ENCODE measurements around the gene CDON.

CDON gene

GRCh38 chr11:126079621-126080124 is 17.0 kb upstream of the CDON start:
- H3K4me1 Mint-ChIP-seq = peaks cover 13% of the 10 kb centered on the region
- H3K4me3 Mint-ChIP-seq = no peak overlapping the region
- DNase-seq (ENCODE audit: low spot score in 2 of 2) (no peak), ATAC-seq (replicated peaks; ENCODE audit: extremely low read depth, poor library complexity, severe bottlenecking) (no peak)
- H3K9me3 Mint-ChIP-seq = no peaks in the 10 kb centered on the region
- H3K36me3 Mint-ChIP-seq (ENCODE audit: insufficient read depth) = no peaks in the 10 kb centered on the region
- no peak overlapping the region for H3K27ac Mint-ChIP-seq (ENCODE audit: low read depth)
- peaks cover 28% of the 10 kb centered on the region for H3K27me3 Mint-ChIP-seq

- Mint-ChIP-seq H3K4me3 (no peak overlapping the region), H3K27me3 (peaks cover 30% of the 10 kb centered on the region), H3K9me3 (no peaks in the 10 kb centered on the region), H3K27ac (ENCODE audit: low read depth) (no peak overlapping the region), H3K4me1 (no peaks in the 10 kb centered on the region), H3K36me3 (ENCODE audit: insufficient read depth) (no peaks in the 10 kb centered on the region)
- ATAC-seq (replicated peaks; ENCODE audit: extremely low read depth, poor library complexity, severe bottlenecking) (no peak), DNase-seq (ENCODE audit: low spot score in 2 of 2) (no peak)
Observed at GRCh38 chr11:126076641-126077040, 14.0 kb upstream of the CDON start.

GRCh38 chr11:126072801-126073594 is 10.3 kb upstream of the CDON start:
- ATAC-seq (replicated peaks; ENCODE audit: extremely low read depth, poor library complexity, severe bottlenecking) = no peak
- peaks cover 47% of the 10 kb centered on the region for H3K27me3 Mint-ChIP-seq
- H3K9me3 Mint-ChIP-seq = no peaks in the 10 kb centered on the region
- H3K36me3 Mint-ChIP-seq (ENCODE audit: insufficient read depth) = no peaks in the 10 kb centered on the region
- no peak overlapping the region for H3K4me3 Mint-ChIP-seq
- H3K27ac Mint-ChIP-seq (ENCODE audit: low read depth) = no peak overlapping the region
- H3K4me1 Mint-ChIP-seq = no peaks in the 10 kb centered on the region
- no peak for DNase-seq (ENCODE audit: low spot score in 2 of 2)

- Mint-ChIP-seq H3K27me3 (peaks cover 47% of the 10 kb centered on the region), H3K36me3 (ENCODE audit: insufficient read depth) (no peaks in the 10 kb centered on the region), H3K4me3 (no peak overlapping the region), H3K9me3 (no peaks in the 10 kb centered on the region), H3K27ac (ENCODE audit: low read depth) (no peak overlapping the region), H3K4me1 (no peaks in the 10 kb centered on the region)
- ATAC-seq (replicated peaks; ENCODE audit: extremely low read depth, poor library complexity, severe bottlenecking) = no peak
- DNase-seq (ENCODE audit: low spot score in 2 of 2) = no peak
Observed at GRCh38 chr11:126072141-126072741, 9.6 kb upstream of the CDON start.

GRCh38 chr11:126063507-126063852 is 814 bp upstream of the CDON start:
- Mint-ChIP-seq H3K36me3 (ENCODE audit: insufficient read depth) (peaks cover 8% of the 10 kb centered on the region), H3K4me1 (peaks cover 5% of the 10 kb centered on the region), H3K9me3 (no peaks in the 10 kb centered on the region), H3K27me3 (peaks cover 37% of the 10 kb centered on the region), H3K27ac (ENCODE audit: low read depth) (peak overlapping the region; percentile 79), H3K4me3 (peak overlapping the region; percentile 84)
- no peak for DNase-seq (ENCODE audit: low spot score in 2 of 2)
- ATAC-seq (replicated peaks; ENCODE audit: extremely low read depth, poor library complexity, severe bottlenecking) = no peak

GRCh38 chr11:126061707-126062678 is 673 bp downstream of the CDON start:
- Mint-ChIP-seq H3K36me3 (ENCODE audit: insufficient read depth) (peaks cover 8% of the 10 kb centered on the region), H3K27me3 (peaks cover 40% of the 10 kb centered on the region), H3K27ac (ENCODE audit: low read depth) (peak overlapping the region; percentile 85), H3K9me3 (no peaks in the 10 kb centered on the region), H3K4me3 (peak overlapping the region; percentile 84), H3K4me1 (peaks cover 5% of the 10 kb centered on the region)
- no peak for ATAC-seq (replicated peaks; ENCODE audit: extremely low read depth, poor library complexity, severe bottlenecking)
- peak in 1 of 2 donors; percentile 25 for DNase-seq (ENCODE audit: low spot score in 2 of 2)

- Mint-ChIP-seq H3K9me3 (no peaks in the 10 kb centered on the region), H3K4me3 (no peak overlapping the region), H3K4me1 (peaks cover 5% of the 10 kb centered on the region), H3K27ac (ENCODE audit: low read depth) (no peak overlapping the region), H3K36me3 (ENCODE audit: insufficient read depth) (peaks cover 8% of the 10 kb centered on the region), H3K27me3 (peaks cover 37% of the 10 kb centered on the region)
- no peak for DNase-seq (ENCODE audit: low spot score in 2 of 2)
- no peak for ATAC-seq (replicated peaks; ENCODE audit: extremely low read depth, poor library complexity, severe bottlenecking)
Observed at GRCh38 chr11:126060757-126061171, 1.9 kb downstream of the CDON start.

- Mint-ChIP-seq H3K4me1 (peaks cover 5% of the 10 kb centered on the region), H3K36me3 (ENCODE audit: insufficient read depth) (peaks cover 8% of the 10 kb centered on the region), H3K27me3 (peaks cover 34% of the 10 kb centered on the region), H3K27ac (ENCODE audit: low read depth) (no peak overlapping the region), H3K4me3 (no peak overlapping the region), H3K9me3 (no peaks in the 10 kb centered on the region)
- ATAC-seq (replicated peaks; ENCODE audit: extremely low read depth, poor library complexity, severe bottlenecking) (no peak), DNase-seq (ENCODE audit: low spot score in 2 of 2) (no peak)
Observed at GRCh38 chr11:126059238-126059781, 3.4 kb downstream of the CDON start.

GRCh38 chr11:126058105-126058874 is 4.4 kb downstream of the CDON start:
- peaks cover 8% of the 10 kb centered on the region for H3K36me3 Mint-ChIP-seq (ENCODE audit: insufficient read depth)
- peaks cover 34% of the 10 kb centered on the region for H3K27me3 Mint-ChIP-seq
- peaks cover 5% of the 10 kb centered on the region for H3K4me1 Mint-ChIP-seq
- ATAC-seq (replicated peaks; ENCODE audit: extremely low read depth, poor library complexity, severe bottlenecking) (no peak), DNase-seq (ENCODE audit: low spot score in 2 of 2) (no peak)
- H3K9me3 Mint-ChIP-seq = no peaks in the 10 kb centered on the region
- no peak overlapping the region for H3K4me3 Mint-ChIP-seq
- no peak overlapping the region for H3K27ac Mint-ChIP-seq (ENCODE audit: low read depth)

GRCh38 chr11:126054882-126055281 is 7.8 kb downstream of the CDON start:
- Mint-ChIP-seq H3K9me3 (no peaks in the 10 kb centered on the region), H3K27me3 (peaks cover 34% of the 10 kb centered on the region), H3K27ac (ENCODE audit: low read depth) (no peak overlapping the region), H3K36me3 (ENCODE audit: insufficient read depth) (no peaks in the 10 kb centered on the region), H3K4me1 (no peaks in the 10 kb centered on the region), H3K4me3 (no peak overlapping the region)
- ATAC-seq (replicated peaks; ENCODE audit: extremely low read depth, poor library complexity, severe bottlenecking) (no peak), DNase-seq (ENCODE audit: low spot score in 2 of 2) (no peak)

GRCh38 chr11:126054408-126054807 is 8.3 kb downstream of the CDON start:
- no peak for DNase-seq (ENCODE audit: low spot score in 2 of 2)
- no peaks in the 10 kb centered on the region for H3K4me1 Mint-ChIP-seq
- H3K27ac Mint-ChIP-seq (ENCODE audit: low read depth) = no peak overlapping the region
- H3K4me3 Mint-ChIP-seq = no peak overlapping the region
- H3K36me3 Mint-ChIP-seq (ENCODE audit: insufficient read depth) = no peaks in the 10 kb centered on the region
- H3K27me3 Mint-ChIP-seq = peaks cover 34% of the 10 kb centered on the region
- ATAC-seq (replicated peaks; ENCODE audit: extremely low read depth, poor library complexity, severe bottlenecking) = no peak
- H3K9me3 Mint-ChIP-seq = no peaks in the 10 kb centered on the region
